ENCODE results near the gene CD248.

CD248 gene

DNA sequence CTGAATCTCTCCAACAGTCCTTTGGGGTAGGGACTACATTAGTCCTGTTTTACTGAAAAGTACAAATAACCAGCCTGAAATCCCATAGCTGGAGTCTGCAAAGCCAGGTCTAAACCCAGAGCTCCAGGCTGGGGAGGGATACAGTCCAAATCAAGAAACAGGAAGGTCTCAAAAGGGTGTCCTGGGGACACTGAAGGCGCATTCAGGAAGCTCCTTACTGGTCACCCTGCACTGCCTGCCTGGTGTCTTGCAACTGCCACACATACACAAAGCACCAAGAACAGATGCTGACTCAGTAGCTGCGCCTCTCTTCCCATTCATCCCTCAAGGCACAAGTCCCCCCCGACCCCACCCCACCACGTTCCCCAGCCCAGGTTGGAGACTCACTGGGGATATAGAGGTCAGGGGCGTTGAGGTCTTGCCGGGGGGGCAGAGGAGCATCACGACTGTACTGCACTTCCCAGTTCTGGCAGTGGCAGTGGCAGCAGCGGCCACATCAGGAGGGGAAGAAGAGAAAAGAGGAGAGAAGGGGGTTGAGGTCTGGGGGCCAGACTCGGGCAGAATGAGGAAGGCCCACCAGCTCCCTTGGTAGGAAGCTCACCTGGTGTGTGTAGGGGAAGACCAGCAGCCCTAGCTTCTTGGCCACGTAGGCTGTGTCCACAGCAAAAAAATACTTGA, 29.5 kb downstream of the CD248 start:
- TF ChIP-seq ZNF239 (tag by site-specific recombination; IDR thresholded peaks at IDR 0.05) (no peak), ZNF791 (tag by site-specific recombination; IDR thresholded peaks at IDR 0.05) (no peak), SCRT2 (tag by site-specific recombination; IDR thresholded peaks at IDR 0.05) (no peak), ZNF292 (tag by site-specific recombination; IDR thresholded peaks at IDR 0.05; ENCODE audit: borderline replicate concordance, low read depth) (no peak), ZNF169 (tag by site-specific recombination; IDR thresholded peaks at IDR 0.05) (no peak)
- Histone ChIP-seq H3K4me3 (ENCODE audit: low read depth, low read length) (no peak overlapping the region), H3K9me3 (ENCODE audit: control insufficient read depth, insufficient read depth, low read depth, low read length) (no peaks in the 10 kb centered on the region), H3K36me3 (ENCODE audit: control insufficient read depth in 2 of 2, insufficient read depth in 1 of 2, low read length in 2 of 2) (peaks cover 0 to 31% of the 10 kb centered on the region in 2 experiments; a peak in 1 of 3 replicates), H3K27ac (ENCODE audit: extremely low read depth, low read depth, low read length) (no peak overlapping the region), H3K4me1 (ENCODE audit: control insufficient read depth, insufficient read depth, low read length) (no peaks in the 10 kb centered on the region)
- ChIA-PET POLR2A (interaction anchor here (0.7 kb wide), 1 partner anchor 193 kb away, joined by 3 read pairs; the partner anchor contains the start of gene DPP3), CTCF (interaction anchor here (0.9 to 2.1 kb wide), 2 partner anchors 65 to 102 kb away, joined by 4 to 5 read pairs; no protein-coding TSS in a partner anchor)

DNA sequence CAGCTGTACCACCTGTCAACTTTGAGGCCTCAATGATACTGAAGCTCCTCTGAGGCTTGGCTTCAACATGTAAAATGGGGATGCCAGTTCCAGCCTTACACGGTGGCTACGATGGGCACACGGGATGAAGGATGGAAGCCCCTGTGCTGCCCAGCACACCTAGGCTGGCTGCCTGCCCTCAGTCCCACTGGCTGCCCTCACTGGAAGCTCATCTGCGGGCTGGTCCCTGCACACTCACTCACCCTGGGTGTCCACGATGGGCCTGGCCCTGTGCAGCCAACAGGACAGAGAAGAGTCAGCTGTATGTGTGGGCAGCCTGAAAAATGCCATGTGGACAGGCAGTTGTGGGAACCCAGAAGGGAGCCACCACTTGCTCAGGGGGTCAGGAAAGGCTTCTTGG, 30.1 kb downstream of the CD248 start:
- H3K36me3 ChIP-seq (ENCODE audit: control insufficient read depth in 2 of 2, insufficient read depth in 1 of 2, low read length in 2 of 2) = peaks cover 0 to 31% of the 10 kb centered on the region in 2 experiments; a peak in 1 of 3 replicates
- POLR2A ChIA-PET = no interaction called here
- H3K27ac ChIP-seq (ENCODE audit: extremely low read depth, low read depth, low read length) = no peak overlapping the region
- no peak overlapping the region for H3K4me3 ChIP-seq (ENCODE audit: low read depth, low read length)
- no peak for TF ChIP-seq ZNF776 (tag by site-specific recombination; IDR thresholded peaks at IDR 0.05; ENCODE audit: borderline replicate concordance)
- TF ChIP-seq, protein P1, sequence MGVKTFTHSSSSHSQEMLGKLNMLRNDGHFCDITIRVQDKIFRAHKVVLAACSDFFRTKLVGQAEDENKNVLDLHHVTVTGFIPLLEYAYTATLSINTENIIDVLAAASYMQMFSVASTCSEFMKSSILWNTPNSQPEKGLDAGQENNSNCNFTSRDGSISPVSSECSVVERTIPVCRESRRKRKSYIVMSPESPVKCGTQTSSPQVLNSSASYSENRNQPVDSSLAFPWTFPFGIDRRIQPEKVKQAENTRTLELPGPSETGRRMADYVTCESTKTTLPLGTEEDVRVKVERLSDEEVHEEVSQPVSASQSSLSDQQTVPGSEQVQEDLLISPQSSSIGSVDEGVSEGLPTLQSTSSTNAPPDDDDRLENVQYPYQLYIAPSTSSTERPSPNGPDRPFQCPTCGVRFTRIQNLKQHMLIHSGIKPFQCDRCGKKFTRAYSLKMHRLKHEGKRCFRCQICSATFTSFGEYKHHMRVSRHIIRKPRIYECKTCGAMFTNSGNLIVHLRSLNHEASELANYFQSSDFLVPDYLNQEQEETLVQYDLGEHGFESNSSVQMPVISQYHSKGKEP (tag by site-specific recombination; IDR thresholded peaks at IDR 0.05) = no peak
- TF ChIP-seq ZNF341 (tag by site-specific recombination; IDR thresholded peaks at IDR 0.05; ENCODE audit: low read depth) = no peak
- no peak for TF ChIP-seq ZNF692 (tag by site-specific recombination; IDR thresholded peaks at IDR 0.05)
- TF ChIP-seq ZNF146 (tag by site-specific recombination; IDR thresholded peaks at IDR 0.05) = no peak
- TF ChIP-seq HOXD13 (CRISPR knock-in tag; IDR thresholded peaks at IDR 0.05; ENCODE audit: borderline replicate concordance) = no peak
- TF ChIP-seq ZFP37 (tag by site-specific recombination; IDR thresholded peaks at IDR 0.05) = no peak
- no peak for TF ChIP-seq ZNF623 (tag by site-specific recombination; IDR thresholded peaks at IDR 0.05)
- TF ChIP-seq ZNF292 (tag by site-specific recombination; IDR thresholded peaks at IDR 0.05; ENCODE audit: borderline replicate concordance, low read depth) = no peak
- TF ChIP-seq ZNF626 (tag by site-specific recombination; IDR thresholded peaks at IDR 0.05) = no peak
- TF ChIP-seq SCRT1 (tag by site-specific recombination; IDR thresholded peaks at IDR 0.05; ENCODE audit: borderline replicate concordance) = no peak
- no peak for TF ChIP-seq ZNF544 (tag by site-specific recombination; IDR thresholded peaks at IDR 0.05)
- no peak for TF ChIP-seq ZNF133 (tag by site-specific recombination; IDR thresholded peaks at IDR 0.05)
- no peak for TF ChIP-seq ZNF48 (tag by site-specific recombination; IDR thresholded peaks at IDR 0.05)
- CTCF ChIA-PET = interaction anchor here (0.6 to 1.7 kb wide), 4 partner anchors 23 to 224 kb away, joined by 3 to 7 read pairs (median 4); no protein-coding TSS in a partner anchor
- no peaks in the 10 kb centered on the region for H3K4me1 ChIP-seq (ENCODE audit: control insufficient read depth, insufficient read depth, low read length)
- no peaks in the 10 kb centered on the region for H3K9me3 ChIP-seq (ENCODE audit: control insufficient read depth, insufficient read depth, low read depth, low read length)
